CD4-positive, alpha-beta T cell (primary cell): ENCODE results near the gene RBL1. TPM values are rescaled to one million over a fixed set of nuclear protein-coding genes. Genes with fewer than 3 reads are reported as not detected.
"Not testable (repeated sequence)": the region's sequence is repeated elsewhere in the genome, so short reads cannot be mapped to it uniquely, and the experiment has no call there.

Experiments used
- ATAC-seq: fragments of 200-7000 bp; cut with Tn5 transposase; one replicate; pipeline ENCODE4 v1.10.0; 2022; ENCODE audit warnings: mild to moderate bottlenecking; ENCODE audit not compliant: poor library complexity
- CTCF ChIA-PET: fragments of 350-600 bp; sonication (Branson Sonifier 250); formaldehyde crosslinking; loops from one replicate; lab custom pipeline; 2021; ENCODE audit warnings: antibody characterized with exemption, inconsistent platforms; lab: Charles Lee
- POLR2A ChIA-PET: fragments of 350-600 bp; sonication (Branson Sonifier 250); formaldehyde crosslinking; loops from one replicate; lab custom pipeline; 2021; ENCODE audit warnings: antibody characterized with exemption, inconsistent platforms; lab: Charles Lee
- DNase-seq, 14 experiments: peaks; one replicate each; pipeline ENCODE4 v3.0.0-alpha.2; 2013 to 2020; ENCODE audit warnings: mixed read lengths in 2 of 14
- H3K27ac ChIP-seq, 2 donors: one replicate each; pipeline versions ENCODE4 v1.5.1 to v1.7.0; 2013; ENCODE audit warnings: low read length in 2 of 2, low read depth in 1 of 2, mild to moderate bottlenecking in 1 of 2
- H3K27me3 ChIP-seq, 2 experiments: 1 replicate in 1 of 2; 2 replicates in 1 of 2; pipeline versions ENCODE4 v1.6.1 to v1.7.0; 2013; ENCODE audit warnings: low read length in 2 of 2, control low read depth in 1 of 2, mild to moderate bottlenecking in 1 of 2, moderate library complexity in 1 of 2; ENCODE audit not compliant: insufficient read depth in 2 of 2, control insufficient read depth in 1 of 2
- H3K36me3 ChIP-seq: one replicate; pipeline ENCODE4 v1.6.1; 2013; ENCODE audit warnings: low read length, control low read depth; ENCODE audit not compliant: insufficient read depth
- H3K4me1 ChIP-seq: one replicate; pipeline ENCODE4 v1.6.1; 2013; ENCODE audit warnings: low read length, control low read depth; ENCODE audit not compliant: insufficient read depth
- H3K4me3 ChIP-seq: one replicate; pipeline ENCODE4 v1.5.1; 2013; ENCODE audit warnings: mild to moderate bottlenecking, low read length, moderate library complexity
- H3K9me3 ChIP-seq, 2 experiments: 1 replicate in 1 of 2; 2 replicates in 1 of 2; pipeline versions ENCODE4 v1.6.1 to v1.7.0; 2013; ENCODE audit warnings: low read length in 2 of 2, mild to moderate bottlenecking in 2 of 2, control low read depth in 1 of 2, moderate library complexity in 1 of 2; ENCODE audit not compliant: control insufficient read depth in 1 of 2, insufficient read depth in 1 of 2
- H3K27ac Mint-ChIP-seq: one replicate; pipeline ENCODE4 v1.8.0; 2020; ENCODE audit warnings: mixed read lengths
- H3K27me3 Mint-ChIP-seq: one replicate; pipeline ENCODE4 v1.8.0; 2021; ENCODE audit warnings: mixed read lengths
- H3K36me3 Mint-ChIP-seq: one replicate; pipeline ENCODE4 v1.8.0; 2021; ENCODE audit warnings: low read depth, mixed read lengths
- H3K4me1 Mint-ChIP-seq: one replicate; pipeline ENCODE4 v1.8.0; 2021; ENCODE audit warnings: low read depth, mixed read lengths
- H3K4me3 Mint-ChIP-seq: one replicate; pipeline ENCODE4 v1.8.0; 2020; ENCODE audit warnings: mild to moderate bottlenecking, mixed read lengths
- H3K9me3 Mint-ChIP-seq: one replicate; pipeline ENCODE4 v1.8.0; 2020; ENCODE audit warnings: mixed read lengths
- intact Hi-C, 2 experiments: fragments of 100-400 bp; cut with DNase I in 1 of 2; cut with micrococcal nuclease in 1 of 2; formaldehyde crosslinking; loops; one replicate each; pipeline versions ENCODE4 v1.15.1 to v1.9.0; 2023 to 2025; cut with DNase I, micrococcal nuclease
- total RNA-seq, 174 experiments: library from RNA in 2 of 174; stranded (reverse) in 2 of 174; gene quantifications; one replicate each; pipeline ENCODE4 v1.2.3 and lab custom pipeline; 2021 to 2026
- TF ChIP-seq, protein P1 (sequence below): fragments of 200-600 bp; IDR thresholded peaks from one replicate; pipeline ENCODE4 v1.8.0; 2022; ENCODE audit warnings: antibody characterized with exemption, mild to moderate bottlenecking

RBL1 gene
- total RNA-seq, 2 experiments from 2014 or later = 37.4 to 39.1 TPM

DNA sequence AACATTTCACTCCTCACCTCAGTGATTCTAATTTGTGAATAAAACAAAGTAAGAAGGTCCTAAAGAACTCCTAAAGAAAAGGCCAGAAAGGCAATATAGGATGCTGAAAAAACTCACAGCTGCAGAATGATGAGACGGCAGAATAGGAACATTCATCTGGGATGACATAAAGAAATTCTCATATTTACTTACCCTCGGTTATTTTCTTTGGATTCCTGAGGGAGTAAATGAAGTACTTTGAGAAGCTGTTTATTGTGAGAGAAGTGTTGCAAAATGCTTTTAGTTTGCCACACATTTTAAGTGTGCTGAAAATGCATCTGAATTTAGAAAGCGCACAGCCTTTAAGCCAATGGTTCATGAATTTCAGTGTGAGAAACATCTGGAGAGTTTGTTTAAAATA, 35.7 kb upstream of the RBL1 start:
- no peak overlapping the region for H3K4me3 Mint-ChIP-seq
- no peaks in the 10 kb centered on the region for H3K9me3 Mint-ChIP-seq
- H3K36me3 ChIP-seq = no peaks in the 10 kb centered on the region
- H3K36me3 Mint-ChIP-seq = no peaks in the 10 kb centered on the region
- H3K27ac ChIP-seq = no peak overlapping the region
- TF ChIP-seq, protein P1, sequence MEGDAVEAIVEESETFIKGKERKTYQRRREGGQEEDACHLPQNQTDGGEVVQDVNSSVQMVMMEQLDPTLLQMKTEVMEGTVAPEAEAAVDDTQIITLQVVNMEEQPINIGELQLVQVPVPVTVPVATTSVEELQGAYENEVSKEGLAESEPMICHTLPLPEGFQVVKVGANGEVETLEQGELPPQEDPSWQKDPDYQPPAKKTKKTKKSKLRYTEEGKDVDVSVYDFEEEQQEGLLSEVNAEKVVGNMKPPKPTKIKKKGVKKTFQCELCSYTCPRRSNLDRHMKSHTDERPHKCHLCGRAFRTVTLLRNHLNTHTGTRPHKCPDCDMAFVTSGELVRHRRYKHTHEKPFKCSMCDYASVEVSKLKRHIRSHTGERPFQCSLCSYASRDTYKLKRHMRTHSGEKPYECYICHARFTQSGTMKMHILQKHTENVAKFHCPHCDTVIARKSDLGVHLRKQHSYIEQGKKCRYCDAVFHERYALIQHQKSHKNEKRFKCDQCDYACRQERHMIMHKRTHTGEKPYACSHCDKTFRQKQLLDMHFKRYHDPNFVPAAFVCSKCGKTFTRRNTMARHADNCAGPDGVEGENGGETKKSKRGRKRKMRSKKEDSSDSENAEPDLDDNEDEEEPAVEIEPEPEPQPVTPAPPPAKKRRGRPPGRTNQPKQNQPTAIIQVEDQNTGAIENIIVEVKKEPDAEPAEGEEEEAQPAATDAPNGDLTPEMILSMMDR = no peak
- DNase-seq (no peak), ATAC-seq (no peak)
- H3K4me1 Mint-ChIP-seq = no peaks in the 10 kb centered on the region
- H3K4me1 ChIP-seq = no peaks in the 10 kb centered on the region
- no peaks in the 10 kb centered on the region for H3K27me3 Mint-ChIP-seq
- CTCF ChIA-PET = no interaction called here
- H3K27ac Mint-ChIP-seq = no peak overlapping the region
- no peaks in the 10 kb centered on the region for H3K27me3 ChIP-seq
- no peaks in the 10 kb centered on the region for H3K9me3 ChIP-seq
- no peak overlapping the region for H3K4me3 ChIP-seq
- intact Hi-C loops = no loop called here
- POLR2A ChIA-PET = no interaction called here

- no peak overlapping the region for H3K27ac ChIP-seq
- DNase-seq (no peak), ATAC-seq (no peak)
- no peak overlapping the region for H3K4me3 ChIP-seq
- ChIA-PET CTCF (no interaction called here), POLR2A (no interaction called here)
- H3K9me3 ChIP-seq = no peaks in the 10 kb centered on the region
- no peak overlapping the region for H3K4me3 Mint-ChIP-seq
- H3K27me3 Mint-ChIP-seq = no peaks in the 10 kb centered on the region
- H3K27ac Mint-ChIP-seq = no peak overlapping the region
- H3K9me3 Mint-ChIP-seq = no peaks in the 10 kb centered on the region
- intact Hi-C loops = no loop called here
- TF ChIP-seq, protein P1 = no peak
- no peaks in the 10 kb centered on the region for H3K36me3 ChIP-seq
- no peaks in the 10 kb centered on the region for H3K36me3 Mint-ChIP-seq
- no peaks in the 10 kb centered on the region for H3K4me1 Mint-ChIP-seq
- no peaks in the 10 kb centered on the region for H3K27me3 ChIP-seq
- no peaks in the 10 kb centered on the region for H3K4me1 ChIP-seq
Observed at GRCh38 chr20:37128803-37129202, 33.0 kb upstream of the RBL1 start.

GRCh38 chr20:37126290-37126689, 30.5 kb upstream of the RBL1 start:
- CTCF ChIA-PET, H3K27ac Mint-ChIP-seq: not testable (repeated sequence)

GRCh38 chr20:37123441-37123840, 27.6 kb upstream of the RBL1 start:
- Mint-ChIP-seq H3K36me3 (no peaks in the 10 kb centered on the region), H3K9me3 (no peaks in the 10 kb centered on the region), H3K27me3 (no peaks in the 10 kb centered on the region), H3K4me1 (no peaks in the 10 kb centered on the region), H3K4me3 (no peak overlapping the region), H3K27ac (no peak overlapping the region)
- no peak for ATAC-seq
- ChIA-PET CTCF (no interaction called here), POLR2A (no interaction called here)
- peak in 3 of 14 experiments; percentile 2 to 42 (median 35) for DNase-seq
- intact Hi-C loops = no loop called here
- H3K4me1 ChIP-seq = no peaks in the 10 kb centered on the region
- H3K9me3 ChIP-seq = no peaks in the 10 kb centered on the region
- no peaks in the 10 kb centered on the region for H3K36me3 ChIP-seq
- H3K27ac ChIP-seq = no peak overlapping the region
- TF ChIP-seq, protein P1 = no peak
- H3K4me3 ChIP-seq = no peak overlapping the region
- no peaks in the 10 kb centered on the region for H3K27me3 ChIP-seq

More at GRCh38 chr20:37126290-37126689, 30.5 kb upstream of the RBL1 start:
- H3K4me3 Mint-ChIP-seq, POLR2A ChIA-PET, H3K36me3 Mint-ChIP-seq, H3K4me1 ChIP-seq, ATAC-seq, H3K27me3 Mint-ChIP-seq, H3K4me3 ChIP-seq, H3K36me3 ChIP-seq, DNase-seq, H3K27me3 ChIP-seq, H3K27ac ChIP-seq, H3K9me3 Mint-ChIP-seq, H3K9me3 ChIP-seq, H3K4me1 Mint-ChIP-seq, intact Hi-C loops: not testable (repeated sequence)
